ENCODE data around the gene SHISAL2B.
"Not testable (repeated sequence)": the region's sequence is repeated elsewhere in the genome, so short reads cannot be mapped to it uniquely, and the experiment has no call there.

DNA sequence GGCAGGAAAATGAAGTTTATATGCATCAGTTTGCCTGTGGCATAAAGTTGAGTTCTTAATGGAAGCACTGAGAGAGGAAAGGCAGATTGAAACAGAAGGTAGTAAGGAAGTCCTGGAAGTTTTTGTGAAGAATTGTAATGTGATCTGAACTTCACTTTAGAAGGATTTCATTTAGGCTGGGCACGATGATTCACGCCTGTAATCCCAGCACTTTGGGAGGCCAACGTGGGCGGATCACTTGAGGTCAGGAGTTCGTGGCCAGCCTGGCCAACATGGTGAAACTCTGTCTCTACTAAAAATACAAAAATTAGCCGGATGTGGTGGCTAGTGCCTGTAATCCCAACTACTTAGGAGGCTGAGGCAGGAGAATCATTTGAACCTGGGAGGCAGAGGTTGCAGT, 27.1 kb upstream of the SHISAL2B start:
- TF ChIP-seq POLR2AphosphoS5 (IDR thresholded peaks at IDR 0.05; ENCODE audit: borderline replicate concordance, low read depth, low read length); EZH2 (IDR thresholded peaks at IDR 0.05): not testable (repeated sequence)

All from SK-N-MC (cell line).